CD4-positive, alpha-beta T cell treated with Interleukin-15 for 4 hours (primary cell): ENCODE data around the gene CD99.
"Not testable (repeated sequence)": the region's sequence is repeated elsewhere in the genome, so short reads cannot be mapped to it uniquely, and the experiment has no call there.

Experiments used
- DNase-seq: peaks from one replicate; pipeline ENCODE4 v3.0.0-alpha.2; 2020; ENCODE audit warnings: low spot score

CD99 gene

DNA sequence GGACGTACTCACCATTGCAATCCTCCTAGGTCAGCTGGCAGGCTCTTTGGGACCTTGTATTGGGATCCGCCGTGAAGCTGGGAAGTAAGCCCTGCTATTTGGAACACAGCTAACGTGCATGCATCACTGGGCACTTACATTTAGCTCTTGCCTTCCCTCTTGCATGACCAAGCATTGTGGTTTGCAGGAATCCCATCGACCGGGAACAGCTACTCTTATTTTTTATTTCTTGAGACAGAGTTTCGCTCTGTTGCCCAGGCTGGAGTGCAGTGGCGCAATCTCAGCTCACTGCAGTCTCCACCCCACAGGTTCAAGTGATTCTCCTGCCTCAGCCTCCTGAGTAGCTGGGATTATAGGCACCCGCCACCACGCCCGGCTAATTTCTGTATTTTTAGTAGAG is 36.2 kb downstream of the CD99 start:
- not testable (repeated sequence) for DNase-seq

DNA sequence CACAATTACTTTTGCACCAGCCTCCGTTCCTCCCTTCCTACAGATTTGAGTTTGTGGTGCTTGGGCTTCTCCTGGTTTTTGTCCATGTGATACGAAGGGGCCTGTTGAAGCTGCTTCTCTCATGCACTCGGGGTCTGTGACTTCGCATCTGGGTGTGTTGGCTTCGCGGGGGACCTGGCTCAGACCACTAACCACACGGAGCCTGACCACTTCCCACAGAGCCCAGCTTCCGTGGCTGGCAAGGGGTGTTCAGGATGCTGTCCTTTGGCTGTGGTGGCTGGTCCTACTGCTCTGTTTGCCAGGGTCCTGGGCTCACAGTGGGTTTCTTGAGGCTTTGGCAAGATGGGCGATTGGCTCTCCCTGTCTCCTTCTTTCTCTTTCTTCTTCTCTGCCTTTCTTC is 41.0 kb downstream of the CD99 start:
- no peak for DNase-seq

DNA sequence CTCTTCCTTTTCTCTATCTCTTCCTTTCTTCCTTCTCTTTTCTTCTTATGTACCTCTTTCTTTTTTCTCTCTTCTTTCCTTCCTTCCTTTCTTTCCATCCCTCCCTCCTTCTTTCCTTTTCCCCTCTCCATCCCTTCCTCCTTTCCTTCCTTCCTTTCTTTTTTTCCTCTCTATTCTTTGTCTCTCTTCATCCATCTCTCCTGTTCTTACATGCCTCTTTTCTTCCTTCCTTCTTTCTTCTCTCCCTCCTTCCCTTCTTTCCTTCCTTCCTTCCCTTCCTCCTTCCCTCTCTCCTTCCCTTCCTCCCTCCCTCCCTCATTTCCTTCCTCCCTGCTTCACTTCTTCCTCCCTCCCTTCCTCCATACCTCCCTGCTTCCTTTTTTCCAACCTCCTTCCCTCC is 41.6 kb downstream of the CD99 start:
- no peak for DNase-seq

DNA sequence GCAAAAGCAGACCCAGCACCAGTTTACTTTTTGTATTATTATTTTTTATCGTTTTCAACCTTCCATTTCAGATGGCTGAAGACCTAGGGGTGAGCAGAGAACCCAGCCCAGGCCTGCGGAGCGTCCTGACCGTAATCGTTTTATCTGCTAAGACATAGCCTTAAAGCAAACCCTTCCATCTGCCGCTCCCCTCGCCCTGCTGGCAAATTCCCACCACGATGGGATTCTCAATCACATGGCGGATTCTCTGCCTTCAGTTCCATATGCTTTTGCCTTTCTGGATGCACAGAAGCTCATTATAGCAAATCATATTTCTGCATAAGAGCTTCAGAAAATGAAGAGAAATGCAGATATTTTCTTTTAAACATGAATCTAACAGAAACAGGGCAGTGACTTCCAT is 42.2 kb downstream of the CD99 start:
- no peak for DNase-seq

DNA sequence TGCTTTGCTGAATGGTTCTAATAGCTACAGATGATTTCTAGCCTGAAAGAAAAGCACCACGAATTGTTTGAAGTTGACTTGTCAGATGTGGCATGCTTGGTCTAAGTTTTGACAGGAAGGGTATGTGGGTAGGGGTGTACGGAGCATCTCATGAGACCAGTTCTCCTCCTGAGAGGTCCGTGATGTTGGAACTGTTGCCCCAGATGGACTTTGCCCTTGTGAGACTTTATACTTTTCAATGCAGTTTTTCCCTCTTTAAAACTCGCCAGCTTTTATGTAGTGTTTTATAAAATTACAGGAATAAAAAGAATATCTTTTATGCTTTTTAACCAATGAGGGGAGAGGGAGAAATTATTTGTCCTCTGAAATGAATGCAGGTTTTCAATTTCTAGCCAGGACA is 44.2 kb downstream of the CD99 start:
- no peak for DNase-seq

DNA sequence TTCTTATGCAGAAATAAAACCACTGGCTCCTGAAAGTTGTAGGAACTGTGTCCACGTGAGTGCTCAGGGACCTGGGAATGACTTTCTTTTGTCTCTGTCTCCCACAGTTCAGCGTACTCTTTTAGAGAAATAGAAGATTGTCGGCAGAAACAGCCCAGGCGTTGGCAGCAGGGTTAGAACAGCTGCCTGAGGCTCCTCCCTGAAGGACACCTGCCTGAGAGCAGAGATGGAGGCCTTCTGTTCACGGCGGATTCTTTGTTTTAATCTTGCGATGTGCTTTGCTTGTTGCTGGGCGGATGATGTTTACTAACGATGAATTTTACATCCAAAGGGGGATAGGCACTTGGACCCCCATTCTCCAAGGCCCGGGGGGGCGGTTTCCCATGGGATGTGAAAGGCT is 49.6 kb downstream of the CD99 start:
- no peak for DNase-seq

DNA sequence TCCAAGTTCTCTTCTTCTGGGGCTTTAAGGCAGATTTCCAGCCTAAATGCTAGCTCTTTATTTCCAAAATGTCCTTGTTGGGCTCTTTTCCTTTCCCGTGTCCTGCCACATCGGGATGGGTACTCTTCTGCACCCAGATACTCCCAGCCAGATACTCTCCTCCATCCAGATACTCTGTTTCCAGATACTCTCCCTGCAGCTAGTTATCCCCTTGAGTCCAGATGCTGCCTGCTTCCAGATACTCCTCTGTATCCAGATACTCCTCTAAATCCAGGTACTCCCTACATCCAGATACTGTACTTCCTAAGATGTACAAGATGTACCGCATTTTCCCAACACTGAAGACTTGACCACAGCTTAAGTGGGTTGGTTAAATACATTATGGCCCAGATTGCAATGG is 50.3 kb downstream of the CD99 start:
- no peak for DNase-seq

DNA sequence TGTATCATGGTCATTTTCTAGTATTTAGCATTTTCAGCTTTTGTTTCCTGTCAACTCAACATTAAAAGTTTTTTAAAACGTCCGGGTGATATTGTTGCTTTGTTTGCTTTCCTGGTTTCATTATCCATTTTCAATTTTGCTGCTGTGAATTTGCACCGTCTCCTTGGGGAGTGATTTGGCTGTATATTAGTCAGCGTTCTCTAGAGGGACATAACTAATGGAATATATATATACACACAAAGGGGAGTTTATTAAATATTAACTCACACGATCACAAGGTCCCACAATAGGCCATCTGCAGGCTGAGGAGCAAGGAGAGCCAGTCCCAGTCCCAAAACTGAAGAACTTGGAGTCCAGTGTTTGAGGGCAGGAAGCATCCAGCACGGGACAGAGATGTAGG is 55.2 kb downstream of the CD99 start:
- not testable (repeated sequence) for DNase-seq

DNA sequence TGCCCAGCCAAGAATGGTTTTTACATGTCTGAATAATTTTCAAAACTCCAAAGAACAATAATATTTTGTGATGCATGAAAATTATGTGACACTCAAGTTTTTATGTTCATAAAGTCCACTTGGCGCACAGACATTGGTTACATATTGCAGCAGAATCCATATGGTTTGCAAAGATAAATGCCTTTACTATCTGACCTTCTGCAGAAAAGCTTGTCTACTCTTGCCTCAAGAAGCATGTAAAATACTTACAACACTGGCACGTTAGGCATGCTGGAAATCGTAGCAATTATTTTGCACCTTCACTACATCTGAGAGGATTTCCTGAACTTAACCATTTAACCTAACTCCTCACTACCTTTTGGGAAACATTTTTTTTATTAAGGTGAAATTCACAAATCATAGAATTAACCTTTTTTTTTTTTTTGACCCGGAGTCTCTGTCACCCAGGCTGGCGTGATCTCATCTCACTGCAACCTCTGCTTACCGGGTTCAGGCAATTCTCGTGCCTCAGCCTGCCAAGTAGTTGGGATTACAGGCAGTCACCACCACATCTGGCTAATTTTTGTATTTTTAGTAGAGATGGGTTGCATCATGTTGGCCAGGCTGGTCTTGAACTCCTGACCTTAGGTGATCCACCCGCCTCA is 57.2 kb downstream of the CD99 start:
- DNase-seq = no peak

DNA sequence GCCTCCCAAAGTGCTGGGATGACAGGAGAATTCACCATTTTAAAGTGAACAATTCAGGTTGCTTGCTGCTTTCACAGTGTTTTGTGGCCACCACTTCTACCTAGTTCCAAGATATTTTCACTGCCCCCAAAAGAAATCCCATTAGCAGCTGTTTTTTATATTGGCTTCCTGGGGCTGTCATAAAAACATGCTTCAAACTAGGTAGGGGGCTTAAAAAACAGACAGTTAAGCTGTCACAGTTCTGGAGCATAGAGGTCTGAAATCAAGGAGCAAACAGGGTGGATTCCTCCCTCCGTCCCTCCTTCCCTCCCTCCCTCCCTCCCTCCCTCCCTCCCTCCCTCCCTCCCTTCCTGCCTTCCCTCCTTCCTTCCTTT is 57.7 kb downstream of the CD99 start:
- no peak for DNase-seq

DNA sequence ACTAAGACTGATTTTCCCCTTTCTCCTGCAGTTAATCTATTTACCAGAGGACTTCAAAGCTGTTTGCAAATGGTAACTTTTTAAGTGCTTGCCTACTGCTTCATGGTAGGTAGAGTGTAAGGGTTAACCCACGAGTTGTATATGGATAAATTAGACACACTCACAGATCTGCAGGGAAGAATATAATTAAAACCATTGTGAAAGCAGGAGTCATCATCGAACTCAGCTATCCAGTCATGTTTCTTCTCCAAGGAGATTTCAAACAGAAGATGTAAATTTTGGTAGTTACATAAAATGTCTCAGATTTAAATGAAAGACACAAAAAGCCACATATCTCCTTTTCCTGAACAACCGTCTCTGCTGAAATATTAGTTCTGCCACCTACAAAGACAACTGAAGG is 60.2 kb downstream of the CD99 start:
- no peak for DNase-seq

DNA sequence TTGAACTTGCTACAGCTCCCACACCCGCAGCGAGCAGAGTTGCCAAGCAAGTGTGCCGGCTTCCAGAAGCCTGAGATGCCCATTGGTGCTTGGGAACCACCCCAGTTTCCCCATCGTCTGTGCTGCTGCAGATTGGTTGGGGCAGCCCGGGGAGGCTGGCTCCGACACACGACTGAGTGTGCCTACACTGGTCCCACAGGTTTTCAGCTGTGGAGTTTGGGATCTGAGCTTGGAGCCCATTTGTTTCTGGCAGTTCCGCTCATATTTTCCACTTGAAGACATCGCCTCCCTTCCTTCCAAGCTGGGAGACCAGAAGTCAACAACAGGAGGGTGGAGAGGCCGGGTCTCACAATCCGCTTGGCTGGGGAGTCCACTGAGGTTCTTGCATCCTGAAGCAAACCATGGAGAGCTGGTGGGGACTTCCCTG is 60.8 kb downstream of the CD99 start, which contains the start of gene XG:
TSS of gene XG (plus strand) at position 167 of the 427 bp plus-strand sequence. CDS start at position 402, 235 bp downstream.
- DNase-seq = not testable (repeated sequence)

DNA sequence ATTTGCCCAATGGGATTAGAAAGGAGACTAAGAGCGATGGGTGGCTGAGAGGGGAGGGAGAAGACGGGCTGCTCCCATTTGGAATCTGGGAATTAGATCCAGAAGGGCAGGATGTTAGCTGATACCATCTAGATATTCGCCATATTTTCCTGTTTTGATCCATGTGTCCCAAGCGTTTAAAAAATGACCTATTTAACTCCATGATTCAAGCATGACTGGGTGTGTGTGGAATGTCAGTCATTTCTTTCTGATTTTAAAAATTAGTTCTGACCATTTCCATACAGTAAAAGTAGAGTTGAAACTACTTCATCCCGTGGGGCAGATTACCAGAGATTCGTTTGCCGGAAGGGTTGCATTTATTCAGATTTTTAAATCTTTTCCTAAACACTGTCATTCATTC is 61.3 kb downstream of the CD99 start:
- not testable (repeated sequence) for DNase-seq

DNA sequence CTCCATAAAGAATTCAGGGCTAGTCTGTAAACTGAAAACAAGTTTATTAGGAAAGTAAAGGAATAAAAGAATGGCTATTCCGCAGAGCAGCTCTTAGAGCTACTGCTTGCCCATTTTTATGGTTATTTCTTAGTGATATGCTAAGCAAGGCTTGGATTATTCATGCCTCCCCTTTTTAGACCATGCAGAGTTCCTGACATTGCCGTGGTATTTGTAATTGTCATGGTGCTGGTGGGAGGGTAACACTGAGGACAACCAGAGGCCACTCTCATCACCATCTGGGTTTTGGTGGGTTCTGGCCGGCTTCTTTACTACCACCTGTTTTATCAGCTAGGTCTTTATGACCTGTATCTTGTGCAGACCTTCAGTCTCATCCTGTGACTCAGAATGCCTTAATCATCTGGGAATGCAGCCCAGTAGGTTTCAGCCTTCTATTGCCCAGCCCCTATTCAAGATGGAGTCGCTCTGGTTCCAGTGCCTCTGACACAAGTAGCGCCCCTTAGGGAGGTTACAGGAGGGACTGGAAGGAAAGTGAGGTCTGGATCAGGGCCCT is 64.1 kb downstream of the CD99 start:
- not testable (repeated sequence) for DNase-seq

DNA sequence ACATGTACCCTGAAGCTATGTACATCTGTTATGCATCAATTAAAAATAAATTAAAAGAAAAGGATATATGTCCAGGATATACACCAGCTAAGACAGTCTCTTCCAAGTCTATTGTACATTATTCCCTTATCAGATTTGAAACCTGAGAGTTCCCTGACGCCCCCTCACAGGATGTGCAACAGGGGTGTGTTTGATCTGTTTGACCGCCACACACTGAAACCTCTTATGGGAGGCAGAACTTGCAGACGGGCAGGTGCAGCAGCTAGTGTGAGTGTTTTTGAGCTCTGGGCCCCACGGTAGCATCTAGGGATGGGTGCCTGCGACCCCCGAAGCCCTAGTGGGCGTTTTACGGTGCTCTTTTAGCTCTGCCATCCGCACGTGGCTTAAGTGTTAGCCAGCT is 65.5 kb downstream of the CD99 start:
- no peak for DNase-seq

DNA sequence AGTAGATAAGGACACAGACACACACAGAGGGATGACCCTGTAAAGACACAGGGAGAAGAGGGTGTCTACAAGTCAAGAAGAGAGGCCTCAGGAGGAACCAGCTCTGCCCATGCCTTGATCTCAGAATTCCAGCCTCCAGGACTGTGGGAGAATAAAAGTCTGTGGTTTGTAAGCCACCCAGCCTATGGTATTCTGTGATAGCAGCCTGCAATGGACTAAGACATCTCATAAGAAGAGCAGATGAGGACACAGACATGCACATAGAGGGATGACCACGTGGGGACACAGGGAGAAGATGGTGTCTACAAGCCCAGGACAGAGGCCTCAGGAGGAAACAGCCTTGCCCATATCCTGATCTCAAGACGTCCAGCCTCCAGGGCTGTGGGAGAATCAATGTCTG is 70.2 kb downstream of the CD99 start:
- DNase-seq = no peak

DNA sequence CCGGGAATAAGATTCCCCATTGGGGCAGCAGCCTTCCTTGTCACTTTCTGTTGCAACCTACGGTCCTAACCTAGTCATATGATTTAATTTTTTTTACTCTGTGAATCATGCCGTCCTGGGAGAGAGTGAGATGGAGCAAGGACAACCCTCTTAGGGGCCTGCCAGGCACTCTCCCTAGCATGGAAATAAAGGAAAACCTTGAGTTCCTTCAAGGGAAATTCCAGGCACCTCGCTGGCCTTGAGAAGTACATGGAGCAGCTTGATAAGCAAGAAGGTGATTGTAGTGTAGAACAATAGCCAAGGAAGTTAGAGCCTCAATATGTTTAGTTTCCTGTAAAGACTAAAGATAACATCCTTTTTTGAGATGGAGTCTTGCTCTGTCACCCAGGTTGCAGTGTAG is 71.6 kb downstream of the CD99 start:
- not testable (repeated sequence) for DNase-seq

DNA sequence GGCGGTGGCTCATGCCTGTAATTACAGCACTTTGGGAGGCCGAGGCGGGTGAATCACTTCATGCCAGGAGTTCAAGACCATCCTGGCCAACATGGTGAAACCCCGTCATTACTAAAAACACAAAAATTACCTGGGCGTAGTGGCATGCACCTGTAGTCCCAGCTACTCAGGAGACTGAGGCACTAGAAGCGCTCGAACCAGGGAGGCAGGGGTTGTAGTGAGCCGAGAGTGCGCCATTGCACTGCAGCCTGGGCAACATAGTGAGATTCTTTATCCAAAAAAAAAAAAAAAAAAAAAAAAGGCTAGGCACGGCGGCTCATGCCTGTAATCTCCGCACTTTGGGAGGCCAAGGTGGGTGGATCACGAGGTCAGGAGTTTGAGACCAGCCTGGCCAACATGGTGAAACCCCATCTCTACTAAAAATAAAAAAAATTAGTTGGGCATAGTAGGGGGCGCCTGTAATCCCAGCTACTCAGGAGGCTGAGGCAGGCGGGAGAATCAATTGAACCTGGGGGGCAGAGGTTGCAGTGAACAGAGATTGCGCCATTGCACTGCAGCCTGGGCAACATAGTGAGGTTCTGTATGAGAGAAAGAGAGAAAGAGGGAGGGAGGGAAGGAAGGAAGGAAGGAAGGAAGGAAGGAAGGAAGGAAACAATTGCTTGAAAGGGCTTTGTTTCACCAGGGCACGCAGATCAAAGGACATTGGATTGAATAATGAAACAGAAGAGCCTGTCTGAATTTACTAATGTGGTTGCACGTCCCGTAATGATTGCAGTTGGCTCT is 73.9 kb downstream of the CD99 start:
- not testable (repeated sequence) for DNase-seq

DNA sequence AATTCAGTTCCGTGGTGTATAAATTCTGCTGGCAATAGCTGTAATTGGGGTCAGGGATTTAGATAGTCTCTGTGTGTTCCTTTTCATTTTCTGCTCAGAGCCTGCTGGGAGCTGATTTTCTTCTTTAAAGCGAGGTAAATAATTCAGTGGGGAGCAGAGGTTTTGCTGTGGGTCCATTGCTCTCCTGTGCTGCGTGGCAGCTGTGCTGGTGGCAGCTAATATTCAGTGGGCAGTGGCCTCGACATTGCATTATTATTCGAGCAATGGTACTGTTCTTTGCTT is 74.4 kb downstream of the CD99 start:
- no peak for DNase-seq

DNA sequence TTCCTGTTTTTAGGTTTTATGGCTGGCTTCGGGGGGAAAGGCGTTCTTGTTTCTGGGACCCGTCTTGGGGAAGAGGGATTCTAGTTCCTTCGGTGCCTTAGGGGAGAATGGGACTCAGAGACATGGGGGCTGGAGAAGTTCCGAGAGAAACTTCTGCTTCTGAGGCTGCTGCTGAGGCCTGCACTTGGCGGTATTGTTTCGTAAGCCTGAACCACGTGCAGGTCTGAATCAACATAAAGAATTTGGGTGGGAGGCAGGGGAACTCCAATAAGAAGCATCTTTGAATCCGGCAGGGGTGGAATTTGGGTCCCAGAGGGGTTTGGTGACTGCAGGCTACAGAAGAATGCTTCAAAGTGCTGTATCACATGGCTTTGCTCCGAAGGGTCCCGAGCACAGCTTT is 75.8 kb downstream of the CD99 start:
- DNase-seq = no peak

DNA sequence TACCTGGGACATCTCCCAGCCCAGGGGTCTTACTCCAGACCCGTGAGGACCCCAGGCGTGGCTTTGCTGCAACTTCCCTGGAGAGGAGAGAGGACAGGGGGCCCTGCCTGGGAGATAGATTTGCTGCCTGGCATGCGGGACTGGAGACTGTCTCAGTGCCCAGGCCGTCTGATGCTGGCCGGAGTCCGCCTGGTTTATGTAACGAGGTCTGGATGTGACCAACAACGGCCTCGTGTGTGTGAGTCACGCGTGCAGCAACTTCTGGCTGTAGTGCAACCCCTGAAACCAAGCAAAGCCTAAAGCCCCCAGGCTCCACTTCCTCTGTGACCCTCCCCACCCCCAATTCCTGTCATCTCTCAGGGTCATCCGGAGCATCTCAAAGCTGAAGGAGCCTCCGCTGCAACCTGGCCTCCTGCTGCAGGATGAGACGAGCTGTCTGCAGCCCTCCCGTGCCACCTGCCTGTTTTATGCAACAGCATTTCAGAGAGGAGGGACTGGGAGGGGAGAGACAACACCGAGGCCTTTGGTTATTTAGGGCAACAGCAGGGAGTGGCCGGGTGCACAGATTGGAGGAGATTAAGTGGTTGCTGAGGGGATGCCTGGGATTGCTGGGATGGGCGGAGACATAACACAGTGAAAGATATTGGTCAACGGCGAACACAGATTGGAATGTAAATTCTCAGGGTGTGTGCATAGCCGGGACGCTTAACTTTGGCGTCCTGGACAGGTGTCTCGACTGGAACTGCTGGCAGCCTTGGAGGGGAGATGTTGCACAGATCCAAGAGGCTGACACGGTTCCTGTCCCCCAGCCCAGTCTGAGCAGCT is 76.7 kb downstream of the CD99 start:
- no peak for DNase-seq

DNA sequence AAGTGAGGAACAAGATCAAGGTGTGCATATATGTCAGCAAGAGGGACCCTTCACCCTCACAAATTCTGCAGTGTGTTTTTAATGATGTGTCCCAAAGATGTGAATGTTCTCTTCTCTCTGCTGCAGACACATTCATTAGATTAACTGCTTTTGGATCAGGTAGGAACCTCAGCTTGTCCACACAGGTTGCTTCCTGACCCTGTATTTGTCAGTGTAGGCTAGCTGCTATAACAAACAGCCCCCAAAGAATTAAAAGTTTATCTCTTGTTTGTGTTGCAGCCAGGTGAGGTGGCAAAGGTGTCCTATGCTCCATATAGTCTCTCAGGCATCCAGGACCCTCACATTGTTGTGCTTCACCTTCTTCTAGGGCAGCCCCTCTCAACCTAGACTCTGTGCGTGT is 78.5 kb downstream of the CD99 start:
- no peak for DNase-seq
